NT2/D1 (cell line): ENCODE results near the gene TWSG1.

Experiments
- DNase-seq: peaks from one replicate; pipeline ENCODE4 v3.0.0-alpha.2; 2011; ENCODE audit warnings: low read depth, low spot score
- H3K27me3 ChIP-seq: 2 replicates; pipeline ENCODE4 v1.6.0; 2011; ENCODE audit warnings: mild to moderate bottlenecking; ENCODE audit not compliant: insufficient read length, insufficient read depth
- H3K36me3 ChIP-seq: 2 replicates; pipeline ENCODE4 v1.6.1; 2011; ENCODE audit warnings: mild to moderate bottlenecking, low read length, mixed read lengths; ENCODE audit not compliant: insufficient read depth, insufficient read length
- H3K4me1 ChIP-seq: 2 replicates; pipeline ENCODE4 v1.5.1; 2011; ENCODE audit not compliant: insufficient read depth, insufficient read length
- H3K4me3 ChIP-seq: 2 replicates; pipeline ENCODE4 v1.5.1; 2011; ENCODE audit warnings: low read depth; ENCODE audit not compliant: insufficient read length
- H3K9ac ChIP-seq: 2 replicates; pipeline ENCODE4 v1.6.0; 2011; ENCODE audit warnings: low read depth; ENCODE audit not compliant: insufficient read length
- H3K9me3 ChIP-seq: 2 replicates; pipeline ENCODE4 v1.5.1; 2011; ENCODE audit warnings: mild to moderate bottlenecking, low read length; ENCODE audit not compliant: insufficient read depth
- SUZ12 ChIP-seq: IDR thresholded peaks from 2 replicates; pipeline ENCODE4 v1.6.1; 2011; ENCODE audit not compliant: insufficient read length, insufficient read depth; ENCODE audit errors: extremely low read depth
- YY1 ChIP-seq: IDR thresholded peaks from 2 replicates; pipeline ENCODE4 v1.6.1; 2011; ENCODE audit not compliant: insufficient read length, insufficient read depth
- ZNF274 ChIP-seq: IDR thresholded peaks from 2 replicates; pipeline ENCODE4 v1.6.1; 2011; ENCODE audit warnings: mild to moderate bottlenecking, low read depth, low read length

Gene TWSG1

GRCh38 chr18:9334329-9334972, at the start of gene TWSG1:
Gene TWSG1 (plus strand): TSS chr18:9334773. CDS start chr18:9337230, 2,457 bp downstream.
- Histone ChIP-seq H3K9ac (peak within 1 kb of the TSS; percentile 77), H3K9me3 (no peaks in the 10 kb centered on the region), H3K4me3 (peak within 1 kb of the TSS; percentile 63), H3K27me3 (peaks cover 11% of the 10 kb centered on the region), H3K4me1 (no peaks in the 10 kb centered on the region), H3K36me3 (peaks cover 15% of the 10 kb centered on the region)
- DNase-seq: peak; percentile 80
- TF ChIP-seq SUZ12 (no peak), YY1 (no peak), ZNF274 (no peak)

DNA sequence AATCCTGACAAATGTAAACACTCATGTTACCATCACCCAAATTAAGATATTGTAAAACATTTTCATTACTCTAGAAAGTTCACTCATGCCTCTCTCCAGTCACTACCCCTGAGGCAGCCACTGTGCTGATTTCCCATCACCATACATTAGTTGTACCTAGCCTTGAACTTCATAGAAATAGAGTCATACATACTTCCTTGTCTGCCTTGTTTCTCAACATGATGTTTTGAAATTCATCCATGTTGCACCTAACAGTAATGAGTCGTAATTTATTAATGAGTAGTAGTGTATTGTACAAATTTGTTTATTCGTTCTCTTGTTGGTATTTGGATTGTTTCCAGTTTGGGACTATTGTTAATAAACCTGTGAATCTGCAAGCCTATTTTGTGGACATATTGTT, 49.0 kb upstream of the TWSG1 start:
- peaks cover 6% of the 10 kb centered on the region; the same call in 1 of the 2 replicates for H3K9me3 ChIP-seq
- no peak overlapping the region for H3K4me3 ChIP-seq
- H3K9ac ChIP-seq: no peak overlapping the region
- TF ChIP-seq ZNF274: no peak
- no peak for TF ChIP-seq YY1
- TF ChIP-seq SUZ12: no peak
- H3K36me3 ChIP-seq: no peaks in the 10 kb centered on the region
- H3K27me3 ChIP-seq: no peaks in the 10 kb centered on the region
- H3K4me1 ChIP-seq: no peaks in the 10 kb centered on the region
- DNase-seq: no peak

- peaks cover 11% of the 10 kb centered on the region; the same call in 1 of the 2 replicates for H3K9me3 ChIP-seq
- no peak overlapping the region for H3K4me3 ChIP-seq
- H3K27me3 ChIP-seq: no peaks in the 10 kb centered on the region
- no peaks in the 10 kb centered on the region for H3K36me3 ChIP-seq
- H3K9ac ChIP-seq: no peak overlapping the region
- H3K4me1 ChIP-seq: no peaks in the 10 kb centered on the region
- DNase-seq: no peak
- TF ChIP-seq YY1 (no peak), ZNF274 (no peak), SUZ12 (no peak)
These were observed 47.5 kb upstream of the TWSG1 start for GRCh38 chr18:9287036-9287435.

DNA sequence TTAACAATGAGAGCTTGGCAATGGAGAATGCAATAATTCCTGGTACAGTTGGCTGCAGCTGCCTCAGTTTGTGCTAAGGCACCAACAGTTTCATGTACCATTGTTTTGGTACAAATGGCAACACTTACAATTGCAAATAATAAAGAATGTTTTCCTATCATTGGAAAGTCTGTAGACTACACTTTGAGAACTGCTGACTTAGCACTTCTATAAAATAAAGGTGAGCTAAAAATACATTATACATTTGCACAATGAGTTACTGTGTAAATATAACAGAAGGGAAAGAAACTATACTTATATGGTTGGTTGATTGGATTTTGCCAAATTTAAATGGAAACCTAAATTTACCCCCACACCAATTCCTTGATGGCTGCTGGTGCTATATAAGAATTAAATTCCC, 44.9 kb upstream of the TWSG1 start:
- Histone ChIP-seq H3K4me1 (no peaks in the 10 kb centered on the region), H3K9me3 (peaks cover 21% of the 10 kb centered on the region), H3K27me3 (no peaks in the 10 kb centered on the region), H3K9ac (no peak overlapping the region), H3K4me3 (no peak overlapping the region), H3K36me3 (no peaks in the 10 kb centered on the region)
- DNase-seq: no peak
- no peak for TF ChIP-seq YY1
- no peak for TF ChIP-seq ZNF274
- TF ChIP-seq SUZ12: no peak

DNA sequence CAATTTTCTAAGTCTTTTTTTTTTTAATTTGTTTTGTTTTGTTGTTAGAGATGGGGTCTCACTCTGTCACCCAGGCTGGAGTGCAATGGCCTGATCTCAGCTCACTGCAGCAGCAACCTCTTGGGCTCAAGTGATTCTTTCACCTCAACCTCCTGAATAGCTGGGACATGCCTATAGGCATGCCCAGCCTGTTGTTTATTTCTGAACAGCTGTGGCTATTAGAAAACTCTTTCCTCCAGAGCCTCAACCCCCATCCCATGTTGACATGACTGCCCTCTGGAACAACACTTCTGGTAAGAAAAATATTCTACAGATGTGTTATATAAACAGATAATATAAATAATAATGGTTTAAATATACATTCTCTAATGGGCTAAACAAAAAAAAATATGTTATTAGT, 44.4 kb upstream of the TWSG1 start:
- TF ChIP-seq SUZ12 (no peak), ZNF274 (no peak), YY1 (no peak)
- peaks cover 22% of the 10 kb centered on the region for H3K9me3 ChIP-seq
- H3K4me1 ChIP-seq: no peaks in the 10 kb centered on the region
- H3K36me3 ChIP-seq: no peaks in the 10 kb centered on the region
- no peak overlapping the region for H3K9ac ChIP-seq
- no peaks in the 10 kb centered on the region for H3K27me3 ChIP-seq
- DNase-seq: no peak
- H3K4me3 ChIP-seq: no peak overlapping the region

- H3K4me1 ChIP-seq: no peaks in the 10 kb centered on the region
- H3K27me3 ChIP-seq: no peaks in the 10 kb centered on the region
- TF ChIP-seq ZNF274 (no peak), SUZ12 (no peak), YY1 (no peak)
- H3K36me3 ChIP-seq: no peaks in the 10 kb centered on the region
- no peak overlapping the region for H3K4me3 ChIP-seq
- H3K9me3 ChIP-seq: peaks cover 34% of the 10 kb centered on the region
- no peak for DNase-seq
- no peak overlapping the region for H3K9ac ChIP-seq
These were observed 42.5 kb upstream of the TWSG1 start for GRCh38 chr18:9292047-9292446.

DNA sequence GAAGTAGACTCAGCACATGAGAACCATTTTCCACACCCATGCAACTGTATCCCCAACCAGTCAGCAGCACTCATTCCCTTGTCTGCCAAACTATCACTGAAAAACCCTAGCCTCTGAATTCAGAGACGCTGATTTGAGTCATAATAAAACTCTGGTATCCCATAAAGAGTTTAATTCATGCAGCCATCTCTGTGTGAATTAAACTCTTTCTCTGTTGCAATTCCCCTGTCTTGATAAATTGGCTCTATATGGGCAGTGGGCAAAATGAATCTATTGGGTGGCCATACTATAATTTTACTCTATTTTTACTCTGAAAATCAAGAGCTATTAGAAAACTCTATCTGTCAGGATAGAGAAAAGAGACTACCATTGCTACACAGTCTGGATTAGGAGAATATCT, 40.6 kb upstream of the TWSG1 start:
- no peaks in the 10 kb centered on the region for H3K27me3 ChIP-seq
- no peak overlapping the region for H3K4me3 ChIP-seq
- no peak for DNase-seq
- H3K4me1 ChIP-seq: no peaks in the 10 kb centered on the region
- TF ChIP-seq YY1: no peak
- no peak for TF ChIP-seq SUZ12
- TF ChIP-seq ZNF274: no peak
- H3K9me3 ChIP-seq: peaks cover 39% of the 10 kb centered on the region
- H3K36me3 ChIP-seq: no peaks in the 10 kb centered on the region
- H3K9ac ChIP-seq: no peak overlapping the region
